DMS79 (cell line): ENCODE data around the gene KLHL7.
"Not testable (repeated sequence)": the region's sequence is repeated elsewhere in the genome, so short reads cannot be mapped to it uniquely, and the experiment has no call there.

ENCODE experiments used
- DNase-seq: peaks from one replicate; lab custom pipeline; 2025; lab: John Stamatoyannopoulos, UW

KLHL7 gene

DNA sequence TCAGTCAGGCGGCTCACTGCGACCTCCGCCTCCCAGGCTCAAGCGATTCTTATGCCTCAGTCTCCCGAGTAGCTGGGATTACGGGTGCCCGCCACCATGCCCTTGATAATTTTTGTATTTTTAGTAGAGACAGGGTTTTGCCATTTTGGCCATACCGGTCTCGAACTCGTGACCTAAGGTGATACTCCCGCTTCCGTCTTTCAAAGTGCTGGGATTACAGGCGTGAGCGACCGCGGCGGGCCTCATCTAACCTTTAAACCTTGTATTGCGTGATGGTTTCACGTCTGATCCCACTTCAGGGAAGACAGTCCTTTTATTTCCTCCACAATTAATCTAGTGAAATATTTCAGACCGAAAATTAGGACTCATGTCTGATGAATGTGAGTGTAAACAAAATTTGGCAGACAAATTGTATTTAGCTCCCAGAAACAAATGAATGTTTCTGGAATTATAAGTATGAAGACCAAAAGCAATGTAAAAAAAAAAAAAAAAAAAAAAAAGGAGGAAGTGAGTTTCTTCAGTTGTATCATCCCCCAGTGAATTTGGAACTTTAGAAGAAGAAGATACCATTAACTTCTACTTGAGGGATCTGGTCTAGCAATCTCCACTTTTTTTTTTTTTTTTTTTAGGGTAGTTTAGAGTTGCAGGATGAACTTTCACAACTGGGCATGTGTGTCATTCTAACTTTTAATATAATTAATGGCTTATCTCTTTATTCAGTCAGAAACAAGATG, 77.9 kb downstream of the KLHL7 start:
- DNase-seq, result no peak

DNA sequence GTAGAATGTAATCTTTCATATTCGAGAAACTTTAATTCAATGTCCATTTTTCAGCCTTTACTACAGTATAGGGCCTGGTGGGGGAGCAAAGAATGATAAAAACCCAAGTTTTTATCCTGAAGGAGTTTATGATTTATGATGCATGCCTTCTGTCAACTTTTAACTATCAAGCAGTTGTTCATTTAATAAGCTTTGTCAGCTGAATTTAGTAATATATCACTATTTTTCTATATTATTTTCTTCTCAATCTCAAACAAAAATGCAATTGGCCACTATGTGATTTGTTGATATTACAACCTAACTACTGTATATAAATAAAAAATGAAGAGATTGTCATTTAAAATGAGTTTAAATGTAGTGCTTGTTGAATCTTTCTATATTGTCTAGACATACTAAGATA, 78.7 kb downstream of the KLHL7 start:
- DNase-seq, result no peak

- DNase-seq, result no peak
These were observed 79.2 kb downstream of the KLHL7 start for GRCh38 chr7:23184709-23185359.

DNA sequence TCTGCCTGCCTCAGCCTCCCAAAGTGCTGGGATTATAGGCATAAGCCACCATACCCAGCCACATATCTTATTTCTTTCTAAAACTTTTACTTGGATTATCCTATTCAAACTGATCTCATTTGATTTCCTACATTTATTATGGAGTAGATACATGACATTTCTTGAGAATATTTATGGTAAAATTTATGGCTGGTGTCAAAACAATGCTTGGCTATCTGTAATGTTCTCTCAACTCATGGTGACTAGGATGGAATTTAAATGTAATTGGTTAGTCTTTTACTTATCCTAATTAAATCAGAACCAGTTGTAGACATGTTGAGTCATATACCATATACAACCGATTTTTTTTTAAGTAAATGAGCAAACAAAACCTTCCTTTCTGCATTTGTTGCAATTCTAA, 80.4 kb downstream of the KLHL7 start:
- no peak for DNase-seq

DNA sequence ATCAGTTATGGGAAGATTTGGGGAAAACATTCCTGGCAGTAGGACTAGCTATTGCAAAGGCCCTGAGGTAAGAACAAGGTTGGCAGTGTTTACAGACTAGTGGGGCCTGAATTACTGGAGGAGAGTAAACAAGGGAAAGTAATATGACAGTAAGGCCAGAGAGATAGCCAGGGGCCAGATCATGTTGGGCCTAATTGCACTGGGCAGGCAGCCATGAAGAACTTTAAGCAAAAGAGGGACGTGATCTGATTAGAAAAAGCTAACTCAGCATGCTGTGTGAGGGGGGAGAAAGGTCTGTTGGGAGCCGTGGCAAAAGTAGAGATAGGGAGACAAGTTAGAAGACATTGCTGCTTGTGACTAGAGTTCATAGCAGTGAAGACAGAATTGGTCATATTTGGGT, 85.4 kb downstream of the KLHL7 start:
- DNase-seq, result no peak

- DNase-seq, result not testable (repeated sequence)
These were observed 88.2 kb downstream of the KLHL7 start for GRCh38 chr7:23193650-23194227.

DNA sequence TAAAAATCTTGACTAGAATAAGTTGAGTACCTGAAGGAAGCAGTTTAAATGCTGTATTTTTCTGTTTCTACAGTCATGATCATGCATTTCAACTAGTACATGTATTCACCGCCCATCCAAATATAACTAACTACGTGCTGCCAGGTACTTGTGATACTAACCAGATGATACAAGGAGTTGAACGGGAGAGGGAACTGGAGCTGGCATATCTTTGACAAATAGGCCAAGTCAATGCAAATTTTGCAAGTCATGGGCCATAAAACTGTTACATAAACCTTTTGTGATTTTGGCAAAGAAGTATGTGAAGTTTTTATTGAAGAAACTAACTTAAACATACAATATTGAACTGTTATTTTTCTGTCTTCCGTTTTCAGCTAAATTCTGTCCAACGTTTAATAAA, 90.7 kb downstream of the KLHL7 start:
- no peak for DNase-seq

- DNase-seq, result not testable (repeated sequence)
These were observed 92.2 kb downstream of the KLHL7 start for GRCh38 chr7:23197745-23198144.

- DNase-seq, result no peak
These were observed 94.7 kb downstream of the KLHL7 start for GRCh38 chr7:23200331-23200730.

DNA sequence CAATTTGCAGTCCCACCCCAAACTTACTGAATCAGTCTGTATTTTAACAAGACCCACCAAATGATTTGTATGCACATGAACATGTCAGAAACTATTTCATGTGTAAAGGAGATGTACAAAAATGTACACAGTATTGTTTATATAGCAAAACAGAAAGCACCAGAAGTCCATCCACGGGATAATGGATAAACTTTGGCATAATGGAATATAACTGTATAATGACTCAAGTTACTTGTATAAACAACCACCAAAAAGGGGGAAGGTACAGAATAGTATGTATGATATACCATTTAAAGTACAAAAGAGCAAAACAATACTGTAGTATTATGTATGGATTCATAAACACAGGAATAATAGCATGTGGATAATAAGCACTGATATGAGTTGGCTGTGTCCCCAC, 98.7 kb downstream of the KLHL7 start:
- no peak for DNase-seq

DNA sequence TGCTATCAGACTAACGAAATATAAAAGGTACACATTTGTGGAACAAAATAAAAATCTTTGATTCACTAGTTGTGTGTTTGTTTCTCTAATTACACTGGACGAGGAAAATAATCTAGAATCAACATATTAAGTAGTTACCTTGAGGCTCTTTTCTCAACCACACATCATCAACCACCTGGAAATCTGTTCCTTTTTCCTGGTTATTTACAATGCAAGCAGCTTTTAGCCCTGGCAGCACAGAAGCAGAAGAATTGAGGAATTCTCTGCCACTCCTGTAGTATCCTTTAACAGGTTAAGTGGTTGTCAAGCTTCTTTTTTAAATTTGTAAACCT, 100.0 kb downstream of the KLHL7 start:
- DNase-seq, result no peak

DNA sequence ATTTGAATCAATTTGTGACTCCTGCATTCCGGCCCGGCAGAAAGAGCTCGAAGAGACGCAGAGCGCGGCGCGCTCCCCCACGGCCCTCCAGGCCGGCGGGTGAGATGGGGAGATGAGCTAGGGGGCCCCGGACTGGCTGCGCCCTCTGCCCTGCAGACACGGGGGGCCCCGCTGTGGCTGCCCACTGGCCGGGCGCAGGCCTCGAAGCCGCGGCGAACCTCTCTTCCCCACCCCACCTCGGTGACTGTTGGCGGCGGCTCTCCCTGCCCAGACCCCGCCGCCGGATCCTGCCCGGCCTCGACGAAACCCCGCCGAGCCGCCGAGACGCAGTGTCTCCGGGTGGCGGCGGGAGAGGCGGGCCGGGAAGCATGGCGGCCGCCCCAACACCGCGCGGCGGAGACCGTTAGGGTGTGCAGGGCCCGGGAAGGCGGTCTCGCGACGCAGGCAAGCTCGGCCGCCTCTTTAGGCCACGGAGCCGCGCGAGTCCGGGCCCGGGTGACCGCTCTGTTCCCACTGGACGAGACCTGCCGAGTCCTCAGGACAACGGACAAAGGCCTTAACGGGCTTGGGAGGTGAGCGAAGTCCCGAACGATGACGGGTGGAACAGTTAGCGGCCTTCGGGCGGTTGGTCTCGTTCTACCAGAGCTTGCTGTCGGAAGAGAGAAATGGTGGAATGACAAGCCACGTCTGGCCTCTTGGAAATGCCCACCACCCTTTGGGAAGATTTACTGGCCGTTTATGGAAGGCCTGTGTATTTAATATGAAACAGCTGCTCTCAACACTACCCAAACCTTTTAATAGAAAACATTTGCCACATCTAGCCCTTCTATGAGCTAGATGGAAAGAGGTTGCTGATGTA, 100.6 kb downstream of the KLHL7 start:
- DNase-seq, result no peak

DNA sequence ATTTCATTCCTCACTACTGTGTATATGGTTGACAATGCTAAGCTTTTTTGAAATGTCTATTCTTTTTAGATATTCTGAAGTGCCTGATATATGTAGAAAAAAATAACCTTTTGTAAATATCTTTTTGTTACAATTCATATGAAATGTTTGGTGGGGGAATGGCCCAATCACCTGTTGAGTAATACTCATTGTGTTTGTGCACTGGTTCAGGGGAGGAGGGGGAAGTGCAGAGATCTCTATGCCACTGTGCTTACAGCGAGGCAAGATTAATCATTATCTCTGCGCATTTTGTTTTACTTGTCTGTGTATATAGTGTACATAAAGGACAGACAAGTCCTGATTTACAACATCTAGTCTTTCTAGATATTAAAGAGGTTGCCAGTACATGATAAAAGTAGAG, 101.4 kb downstream of the KLHL7 start:
- DNase-seq, result no peak

DNA sequence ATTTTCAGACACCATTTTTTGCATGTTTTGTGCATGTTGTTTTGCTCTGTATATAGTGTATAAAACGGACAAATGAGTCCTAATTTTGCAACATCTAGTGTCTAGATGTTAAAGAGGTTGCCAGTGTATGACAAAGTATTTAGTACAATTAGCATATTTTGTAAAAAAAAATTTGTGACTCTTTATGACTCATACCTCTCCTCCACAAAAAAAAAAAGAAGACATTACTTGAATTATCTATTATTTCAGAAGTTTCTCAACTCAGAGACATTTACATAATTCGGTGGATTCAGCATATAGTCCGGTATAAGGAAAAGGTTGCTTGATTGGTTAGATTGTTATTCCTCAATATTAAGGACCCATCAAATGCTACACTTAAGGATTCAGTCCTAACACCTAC, 102.3 kb downstream of the KLHL7 start:
- DNase-seq, result no peak

GRCh38 chr7:23208316-23208715, 102.7 kb downstream of the KLHL7 start:
- DNase-seq, result no peak

DNA sequence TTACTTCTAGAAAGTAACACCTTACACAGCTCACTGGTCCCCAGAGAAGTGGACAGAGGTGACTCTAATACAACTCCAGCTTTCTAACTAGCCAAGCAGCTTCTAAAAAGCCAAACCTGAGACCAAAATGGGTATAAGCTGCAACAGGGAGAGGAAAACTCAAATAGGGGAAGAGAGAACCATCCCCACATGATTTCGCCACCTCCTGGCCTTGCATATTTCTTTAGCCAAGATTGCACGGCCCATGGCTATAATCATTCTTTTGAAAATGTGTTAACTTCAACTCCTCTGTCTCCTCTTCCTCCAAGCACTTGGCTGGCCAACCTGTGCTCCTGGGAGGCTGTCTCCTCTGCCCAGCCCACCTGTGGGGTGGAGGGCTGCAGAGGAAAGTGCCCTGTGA, 104.9 kb downstream of the KLHL7 start:
- no peak for DNase-seq

GRCh38 chr7:23211589-23211988, 106.0 kb downstream of the KLHL7 start:
- no peak for DNase-seq

- no peak for DNase-seq
These were observed 106.8 kb downstream of the KLHL7 start for GRCh38 chr7:23212395-23212794.

- DNase-seq, result no peak
These were observed 107.3 kb downstream of the KLHL7 start for GRCh38 chr7:23212841-23213240.

DNA sequence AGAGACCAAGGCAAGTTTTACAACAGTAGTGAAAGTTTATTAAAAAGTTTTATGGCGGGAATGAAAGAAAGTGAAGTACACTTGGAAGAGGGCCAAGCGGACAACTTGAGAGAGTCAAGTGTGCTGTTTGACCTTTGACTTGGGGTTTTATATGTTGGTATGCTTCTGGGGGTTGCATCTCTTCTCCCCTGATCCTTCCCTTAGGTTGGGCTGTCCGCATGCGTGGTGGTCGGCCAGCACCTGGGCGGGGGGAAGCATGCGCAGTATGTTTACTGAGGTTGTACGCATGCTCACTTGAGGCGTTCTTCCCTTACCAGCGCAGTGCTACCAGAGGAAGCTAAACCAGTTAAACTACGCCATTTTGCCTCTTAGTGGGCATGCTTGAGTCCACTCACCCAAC, 108.2 kb downstream of the KLHL7 start:
- DNase-seq, result no peak

GRCh38 chr7:23214423-23214822, 108.8 kb downstream of the KLHL7 start:
- no peak for DNase-seq

DNA sequence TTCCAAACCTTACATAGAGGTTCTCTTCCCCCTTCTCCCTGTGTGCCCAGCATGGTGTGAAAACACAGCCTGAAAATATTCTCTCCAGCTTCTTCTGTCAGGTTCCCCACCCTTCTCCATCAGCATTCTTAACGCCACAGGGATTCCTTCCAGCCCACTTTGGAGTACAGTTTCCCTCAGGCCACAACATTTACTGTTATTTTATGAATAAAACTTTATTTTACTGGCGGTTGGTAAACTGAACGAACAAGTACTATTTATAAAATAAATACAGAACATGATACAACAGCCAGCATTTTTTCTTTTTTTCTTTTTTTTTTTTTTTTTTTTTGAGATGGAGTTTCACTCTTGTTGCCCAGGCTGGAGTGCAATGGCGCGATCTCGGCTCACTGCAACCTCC, 109.4 kb downstream of the KLHL7 start:
- no peak for DNase-seq

- DNase-seq, result no peak
These were observed 110.4 kb downstream of the KLHL7 start for GRCh38 chr7:23216021-23216420.
